H1 (cell line): ENCODE results near the gene FMOD. TPM values are rescaled to one million over a fixed set of nuclear protein-coding genes. Genes with fewer than 3 reads are reported as not detected.
A peak's percentile ranks its signal among the peaks of the same experiment; 100 is the strongest.

Source experiments
- CTCF ChIA-PET: fragments of 300-600 bp; sonication (Branson Sonifier 250); formaldehyde crosslinking; loops from one replicate; lab custom pipeline; 2021; ENCODE audit not compliant: partially characterized antibody; lab: Charles Lee
- POLR2A ChIA-PET: fragments of 300-600 bp; sonication (Branson Sonifier 250); formaldehyde crosslinking; loops from one replicate; lab custom pipeline; 2021; ENCODE audit warnings: inconsistent platforms; ENCODE audit not compliant: partially characterized antibody; lab: Charles Lee
- DNase-seq, 2 experiments: peaks; one replicate each; pipeline versions ENCODE4 v3.0.0 to v3.0.0-alpha.2; 2010 to 2022; ENCODE audit warnings: low spot score in 2 of 2, low read depth in 1 of 2, mixed read lengths in 1 of 2
- FAIRE-seq: peaks from 2 replicates; lab custom pipeline; 2011; peaks lifted over from hg19 to GRCh38; lab: Jason Lieb, UNC
- H2AFZ ChIP-seq: 2 replicates; pipeline ENCODE4 v1.8.1; 2012; ENCODE audit warnings: low read length, inconsistent platforms
- H2AK5ac ChIP-seq: 2 replicates; pipeline ENCODE4 v1.6.1; 2013; ENCODE audit warnings: low read depth, low read length
- H2BK120ac ChIP-seq: replicated peaks from 2 replicates; pipeline ENCODE3; 2013; ENCODE audit warnings: low read depth, low read length, inconsistent platforms
- H2BK12ac ChIP-seq: 2 replicates; pipeline ENCODE4 v1.6.1; 2013; ENCODE audit warnings: low read depth, low read length
- H2BK15ac ChIP-seq: 2 replicates; pipeline ENCODE4 v1.6.1; 2013; ENCODE audit warnings: low read length
- H2BK20ac ChIP-seq: 2 replicates; pipeline ENCODE4 v1.6.1; 2013; ENCODE audit warnings: low read length
- H2BK5ac ChIP-seq: 2 replicates; pipeline ENCODE4 v1.6.1; 2013; ENCODE audit warnings: low read depth, low read length
- H3K14ac ChIP-seq: 2 replicates; pipeline ENCODE4 v1.6.1; 2013; ENCODE audit warnings: inconsistent platforms; ENCODE audit not compliant: insufficient read length
- H3K18ac ChIP-seq: 2 replicates; pipeline ENCODE4 v1.6.1; 2013; ENCODE audit warnings: low read length; ENCODE audit errors: extremely low read depth
- H3K23ac ChIP-seq: 2 replicates; pipeline ENCODE4 v1.6.1; 2013; ENCODE audit warnings: inconsistent platforms; ENCODE audit not compliant: insufficient read length
- H3K23me2 ChIP-seq: 2 replicates; pipeline ENCODE4 v1.6.1; 2013; ENCODE audit warnings: low read depth, low read length
- H3K27ac ChIP-seq: 2 replicates; pipeline ENCODE4 v1.6.1; 2011; ENCODE audit warnings: low read depth, low read length, inconsistent platforms
- H3K27me3 ChIP-seq, 4 experiments: replicated peaks in 1 of 4; 1 replicate in 1 of 4; 2 replicates in 3 of 4; pipeline versions ENCODE4 v1.6.1 to v1.8.1; 2011 to 2013; ENCODE audit warnings: low read length in 3 of 4, mild to moderate bottlenecking in 3 of 4, inconsistent platforms in 2 of 4, mixed read lengths in 2 of 4, moderate library complexity in 1 of 4; ENCODE audit not compliant: control insufficient read depth in 3 of 4, insufficient read depth in 3 of 4; ENCODE audit errors: extremely low read depth in 1 of 4
- H3K36me3 ChIP-seq, 4 experiments: 2 replicates each; pipeline versions ENCODE4 v1.6.1 to v1.8.1; 2011 to 2013; ENCODE audit warnings: mild to moderate bottlenecking in 4 of 4, low read length in 3 of 4, moderate library complexity in 2 of 4, control low read depth in 1 of 4, inconsistent platforms in 1 of 4; ENCODE audit not compliant: insufficient read depth in 4 of 4, control insufficient read depth in 2 of 4
- H3K4ac ChIP-seq: replicated peaks from 2 replicates; pipeline ENCODE3; 2013; ENCODE audit warnings: low read length, low read depth, mixed read lengths, inconsistent platforms; ENCODE audit not compliant: insufficient read length
- H3K4me1 ChIP-seq, 4 experiments: replicated peaks in 1 of 4; 1 replicate in 1 of 4; 2 replicates in 3 of 4; pipeline versions ENCODE4 v1.6.1 to v1.8.1; 2011 to 2013; ENCODE audit warnings: low read length in 3 of 4, inconsistent platforms in 2 of 4, mixed read lengths in 1 of 4; ENCODE audit not compliant: insufficient read depth in 4 of 4, control insufficient read depth in 3 of 4
- H3K4me2 ChIP-seq, 2 experiments: 2 replicates each; pipeline versions ENCODE4 v1.6.1 to v1.8.1; 2011 to 2013; ENCODE audit warnings: low read depth in 2 of 2, low read length in 2 of 2, control low read depth in 1 of 2, inconsistent platforms in 1 of 2, mild to moderate bottlenecking in 1 of 2; ENCODE audit not compliant: insufficient read depth in 1 of 2
- H3K4me3 ChIP-seq, 4 experiments: fragments of 200-600, 300-600 bp in 1 of 4; sonication (generic), shearing (Covaris generic), sonication (Bioruptor Twin) in 1 of 4; 2 replicates each; pipeline versions ENCODE4 v1.5.1 to v1.8.1; 2011 to 2016; ENCODE audit warnings: low read length in 4 of 4, low read depth in 3 of 4, control low read depth in 2 of 4, inconsistent platforms in 2 of 4, mild to moderate bottlenecking in 2 of 4, mixed read lengths in 1 of 4, moderate library complexity in 1 of 4; ENCODE audit not compliant: insufficient read depth in 2 of 4; ENCODE audit errors: extremely low read depth in 1 of 4
- H3K56ac ChIP-seq: replicated peaks from 2 replicates; pipeline ENCODE3; 2013; ENCODE audit warnings: low read depth, mild to moderate bottlenecking, mixed read lengths, low read length, inconsistent platforms; ENCODE audit not compliant: insufficient read length
- H3K79me1 ChIP-seq: 2 replicates; pipeline ENCODE4 v1.6.1; 2013; ENCODE audit warnings: low read depth, low read length, control low read depth
- H3K79me2 ChIP-seq, 2 experiments: 2 replicates each; pipeline versions ENCODE4 v1.6.1 to v1.8.1; 2012 to 2013; ENCODE audit warnings: low read length in 2 of 2, mild to moderate bottlenecking in 2 of 2, inconsistent platforms in 1 of 2; ENCODE audit not compliant: insufficient read depth in 2 of 2, control insufficient read depth in 1 of 2
- H3K9ac ChIP-seq, 4 experiments: replicated peaks in 1 of 4; 1 replicate in 1 of 4; 2 replicates in 3 of 4; pipeline versions ENCODE4 v1.6.1 to v1.8.1; 2011 to 2013; ENCODE audit warnings: low read depth in 3 of 4, low read length in 3 of 4, control low read depth in 2 of 4, mild to moderate bottlenecking in 2 of 4, moderate library complexity in 2 of 4, inconsistent platforms in 1 of 4; ENCODE audit errors: extremely low read depth in 1 of 4
- H3K9me3 ChIP-seq, 2 experiments: 2 replicates each; pipeline versions ENCODE4 v1.6.1 to v1.8.1; 2012 to 2013; ENCODE audit warnings: mild to moderate bottlenecking in 2 of 2, moderate library complexity in 2 of 2, control low read depth in 1 of 2, inconsistent platforms in 1 of 2, low read depth in 1 of 2, low read length in 1 of 2, mixed read lengths in 1 of 2; ENCODE audit not compliant: insufficient read depth in 2 of 2
- H4K20me1 ChIP-seq, 2 experiments: replicated peaks in 1 of 2; 2 replicates each; pipeline versions ENCODE3 to v1.8.1; 2011 to 2013; ENCODE audit warnings: inconsistent platforms in 2 of 2, low read length in 2 of 2, mild to moderate bottlenecking in 1 of 2; ENCODE audit not compliant: insufficient read depth in 2 of 2, control insufficient read depth in 1 of 2
- H4K5ac ChIP-seq: 2 replicates; pipeline ENCODE4 v1.6.1; 2013; ENCODE audit warnings: low read length, low read depth, mixed read lengths, inconsistent platforms; ENCODE audit not compliant: insufficient read length
- H4K8ac ChIP-seq: 2 replicates; pipeline ENCODE4 v1.8.0; 2013; ENCODE audit warnings: mild to moderate bottlenecking, moderate library complexity, low read length, inconsistent platforms; ENCODE audit not compliant: insufficient read depth; ENCODE audit errors: extremely low read depth
- H4K91ac ChIP-seq: replicated peaks from 2 replicates; pipeline ENCODE3; 2013; ENCODE audit warnings: low read length, mixed read lengths, inconsistent platforms; ENCODE audit not compliant: insufficient read length
- CEBPB ChIP-seq: IDR thresholded peaks from 2 replicates; pipeline ENCODE4 v1.6.1; 2012; ENCODE audit warnings: low read depth, low read length
- CTCF ChIP-seq, 3 experiments: IDR thresholded peaks; 1 replicate in 2 of 3; 2 replicates in 1 of 3; pipeline versions ENCODE4 v1.5.1 to v1.6.1; 2011; ENCODE audit warnings: low read length in 3 of 3, mild to moderate bottlenecking in 3 of 3, inconsistent platforms in 2 of 3, low read depth in 1 of 3, moderate library complexity in 1 of 3; ENCODE audit not compliant: insufficient read depth in 1 of 3; ENCODE audit errors: control extremely low read depth in 1 of 3
- EZH2 ChIP-seq: fragments of 200-600 bp; sonication (generic); IDR thresholded peaks from 2 replicates; pipeline ENCODE4 v1.7.1; 2012; ENCODE audit warnings: low read depth, mild to moderate bottlenecking, moderate library complexity, low read length, inconsistent platforms; ENCODE audit not compliant: severe bottlenecking
- RFX5 ChIP-seq: IDR thresholded peaks from 2 replicates; pipeline ENCODE4 v1.6.1; 2011; ENCODE audit warnings: low read depth, low read length, improper control_type of control experiment, borderline replicate concordance
- RNF2 ChIP-seq: fragments of 200-900, 300-1000 bp; sonication (generic); IDR thresholded peaks from 2 replicates; pipeline ENCODE4 v1.7.1; 2016; ENCODE audit warnings: borderline replicate concordance, low read depth, mild to moderate bottlenecking, antibody characterized with exemption, low read length; ENCODE audit not compliant: poor library complexity, severe bottlenecking; ENCODE audit errors: missing control alignments
- RXRA ChIP-seq: IDR thresholded peaks from 2 replicates; pipeline ENCODE4 v1.6.1; 2011; ENCODE audit warnings: low read depth, mild to moderate bottlenecking, low read length, moderate library complexity; ENCODE audit not compliant: insufficient read depth
- WGBS, 2 experiments: shearing (Covaris generic) in 1 of 2; methylation state at CpG; one replicate each; pipeline versions ENCODE4 v1.1.6 to v1.1.7; 2013 to 2015; ENCODE audit warnings: low lambda C conversion rate in 2 of 2, mixed read lengths in 2 of 2, inconsistent platforms in 1 of 2, low coverage in 1 of 2, missing lambda C conversion rate in 1 of 2; ENCODE audit not compliant: insufficient replicate concordance in 2 of 2, insufficient coverage in 1 of 2, insufficient read length in 1 of 2; ENCODE audit errors: extremely low coverage in 1 of 2, missing lambda C conversion rate in 1 of 2; 5-methylcytosine and 5-hydroxymethylcytosine counted together
- polyA plus RNA-seq, 7 experiments: library from polyadenylated mRNA; depleted of rRNA in 3 of 7; stranded (reverse) in 5 of 7; unstranded in 2 of 7; fragments of >200 nt in 5 of 7; fragments of 200-250 nt in 2 of 7; gene quantifications; 1 replicate in 5 of 7; 2 replicates in 1 of 7; 4 replicates in 1 of 7; pipeline versions ENCODE4 v1.2.1 to v1.2.3, GENCODE V29; 2011 to 2013; ENCODE audit warnings: missing spikeins in 2 of 7, mixed read lengths in 2 of 7
- total RNA-seq: library from RNA; stranded (reverse); fragmentation: NEBNext Ultra II Directional; extraction: Animal tissue kit (Norgen Biotek cat#: 25700); gene quantifications from 2 replicates; pipeline ENCODE4 v1.2.1, GENCODE V29; 2021
- TF ChIP-seq, protein P1 (sequence below): IDR thresholded peaks from 2 replicates; pipeline ENCODE4 v1.6.1; 2012; ENCODE audit warnings: inconsistent platforms

Gene FMOD
- total and polyA plus RNA-seq, 2 of the 8 experiments (the other 6 are each of a cell fraction or from before 2014, with no cell fraction given): 0.17 to 0.32 TPM

DNA sequence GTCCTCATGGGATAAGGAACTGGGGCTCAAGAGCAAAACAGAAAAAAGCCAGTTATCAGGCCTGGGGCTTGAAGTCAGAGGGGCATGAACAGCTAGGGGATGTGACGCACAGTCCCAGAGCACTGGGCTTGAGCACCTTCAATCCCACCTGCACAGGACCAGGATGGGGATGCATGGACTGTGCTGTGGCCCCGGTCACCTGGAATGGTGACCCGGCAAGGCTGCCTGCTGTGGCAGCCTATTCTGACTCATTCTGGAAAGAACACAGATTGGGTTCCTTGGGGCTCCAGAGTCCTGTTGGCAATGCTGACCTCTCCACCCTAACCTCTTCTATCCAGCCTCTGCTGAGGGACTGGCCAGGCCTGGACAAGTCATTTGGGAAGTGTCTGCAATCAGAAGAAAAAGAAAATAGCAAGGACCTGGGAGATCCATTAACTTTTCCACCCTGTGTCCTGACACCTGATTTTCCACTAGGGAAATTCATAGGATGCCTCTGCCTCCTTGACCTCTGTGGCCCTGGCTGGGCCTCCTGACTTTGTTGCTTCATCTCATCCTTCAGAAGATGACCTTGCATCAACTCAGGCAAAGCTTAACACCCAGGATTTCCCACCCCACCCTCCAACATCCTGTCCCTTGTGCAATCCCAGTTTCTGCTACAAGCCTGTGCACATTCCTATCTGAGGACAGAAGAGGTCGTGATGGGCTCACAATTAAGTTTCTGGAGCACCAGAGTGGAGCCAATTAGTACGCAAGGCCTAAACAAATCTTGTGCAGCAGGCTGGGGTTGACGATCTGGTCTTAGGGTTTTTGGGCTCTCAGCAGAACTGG, 17.9 kb upstream of the FMOD start:
- Histone ChIP-seq H3K4me2 (no peak overlapping the region), H3K4me1 (no peaks in the 10 kb centered on the region), H3K23ac (no peak overlapping the region), H2BK20ac (no peak overlapping the region), H4K20me1 (no peaks in the 10 kb centered on the region), H4K91ac (no peak overlapping the region), H3K14ac (no peak overlapping the region), H3K27ac (no peak overlapping the region), H3K79me1 (no peaks in the 10 kb centered on the region), H2AK5ac (no peak overlapping the region), H4K8ac (no peak overlapping the region), H3K4ac (no peak overlapping the region), H3K4me3 (no peak overlapping the region), H3K9ac (no peak overlapping the region), H3K36me3 (no peaks in the 10 kb centered on the region), H3K27me3 (no peaks in the 10 kb centered on the region; a peak in 2 of 7 replicates), H2AFZ (no peak overlapping the region), H2BK15ac (no peak overlapping the region), H2BK12ac (no peak overlapping the region), H3K79me2 (no peaks in the 10 kb centered on the region), H4K5ac (no peak overlapping the region), H3K56ac (no peak overlapping the region), H3K18ac (no peak overlapping the region), H2BK120ac (no peak overlapping the region), H2BK5ac (no peak overlapping the region), H3K23me2 (no peaks in the 10 kb centered on the region), H3K9me3 (no peaks in the 10 kb centered on the region)
- 90% methylated on average over 6 of the region's 6 CpGs; no CpG with 5 or more reads in 1 of the 2 experiments for WGBS, 2 experiments
- FAIRE-seq: no peak
- POLR2A ChIA-PET: no interaction called here
- DNase-seq: no peak
- CTCF ChIA-PET: interaction anchor here (0.8 to 3.0 kb wide), 8 partner anchors 20 to 1857 kb away, joined by 3 to 20 read pairs (median 3); no protein-coding TSS in a partner anchor
- TF ChIP-seq, protein P1, sequence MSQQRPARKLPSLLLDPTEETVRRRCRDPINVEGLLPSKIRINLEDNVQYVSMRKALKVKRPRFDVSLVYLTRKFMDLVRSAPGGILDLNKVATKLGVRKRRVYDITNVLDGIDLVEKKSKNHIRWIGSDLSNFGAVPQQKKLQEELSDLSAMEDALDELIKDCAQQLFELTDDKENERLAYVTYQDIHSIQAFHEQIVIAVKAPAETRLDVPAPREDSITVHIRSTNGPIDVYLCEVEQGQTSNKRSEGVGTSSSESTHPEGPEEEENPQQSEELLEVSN: no peak
- no peak for TF ChIP-seq RNF2
- no peak for TF ChIP-seq EZH2
- no peak for TF ChIP-seq RXRA
- TF ChIP-seq CEBPB: 0 out of 2 replicates have a peak, but pooled peaks have one; percentile 4
- no peak for TF ChIP-seq RFX5
- TF ChIP-seq CTCF (IDR thresholded peaks at IDR 0.05; ENCODE audit: control extremely low read depth in 1 of 3, insufficient read depth in 1 of 3, low read depth in 1 of 3, low read length in 3 of 3): peak in 2 of 3 experiments; percentile 10 to 11; a peak in 2 of 4 replicates
